OCI-LY7 (cell line): Measurements from ENCODE around the gene SNX12.

Experiments
- CTCF ChIP-seq: fragments of 200-600 bp; sonication (generic); conservative IDR thresholded peaks from 2 replicates; pipeline ENCODE4 v1.5.1; 2014; ENCODE audit warnings: mild to moderate bottlenecking, antibody characterized with exemption, low read length, moderate library complexity, mixed read lengths
- EZH2phosphoT487 ChIP-seq: fragments of 200-600 bp; sonication (generic); IDR thresholded peaks from 2 replicates; pipeline ENCODE4 v1.6.1; 2018; ENCODE audit warnings: low read depth, borderline replicate concordance, mild to moderate bottlenecking, mixed run types, antibody characterized with exemption, low read length, moderate library complexity, mixed read lengths

DNA sequence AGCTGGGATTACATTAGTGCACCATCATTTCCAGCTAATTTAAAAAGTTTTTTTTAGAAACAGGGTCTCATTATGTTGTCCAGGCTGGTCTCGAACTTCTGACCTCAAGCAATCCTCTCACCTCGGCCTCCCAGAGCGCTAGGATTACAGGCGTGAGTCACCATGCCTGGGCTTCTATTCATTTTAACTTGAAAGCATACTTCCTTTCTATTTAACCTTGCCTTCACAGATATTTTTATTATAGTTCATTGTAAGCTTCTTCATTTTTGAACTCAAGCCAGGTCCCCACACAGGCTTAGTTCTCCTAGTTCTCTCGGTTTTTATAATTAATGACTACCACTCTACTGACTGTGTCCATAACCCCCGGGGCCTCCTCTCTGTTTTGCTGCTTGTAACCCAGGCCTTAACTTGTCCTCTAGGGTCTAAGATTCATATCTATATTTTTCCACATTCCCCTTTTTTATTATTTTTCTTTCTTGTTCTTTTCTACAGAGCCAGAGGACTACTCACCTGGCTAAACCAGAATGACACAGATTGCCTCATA is 50.7 kb downstream of the SNX12 start:
- TF ChIP-seq EZH2phosphoT487 (no peak), CTCF (no peak)
